Suprapubic skin (tissue), 4 donors: ENCODE measurements around the gene SYN1. TPM values are rescaled to one million over a fixed set of nuclear protein-coding genes. Genes with fewer than 3 reads are reported as not detected.
A peak's percentile ranks its signal among the peaks of the same experiment; 100 is the strongest.

Source experiments
- DNase-seq, 2 donors: peaks; one replicate each; pipeline ENCODE4 v3.0.0-alpha.2; 2019; ENCODE audit warnings: low spot score in 2 of 2
- H3K27ac ChIP-seq: fragments of 200-600 bp; sonication (generic); one replicate; pipeline ENCODE4 v1.5.1; 2019
- H3K27me3 ChIP-seq: fragments of 200-600 bp; sonication (generic); one replicate; pipeline ENCODE4 v1.5.1; 2019
- H3K36me3 ChIP-seq: fragments of 200-600 bp; sonication (generic); one replicate; pipeline ENCODE4 v1.5.1; 2019
- H3K4me1 ChIP-seq: fragments of 200-600 bp; sonication (generic); one replicate; pipeline ENCODE4 v1.5.1; 2019
- H3K4me3 ChIP-seq: fragments of 200-600 bp; sonication (generic); one replicate; pipeline ENCODE4 v1.5.1; 2019; ENCODE audit warnings: mild to moderate bottlenecking
- H3K9me3 ChIP-seq: fragments of 200-600 bp; sonication (generic); one replicate; pipeline ENCODE4 v1.5.1; 2019
- EP300 ChIP-seq: sonication (generic); formaldehyde crosslinking; IDR thresholded peaks from one replicate; pipeline ENCODE4 v1.6.1; 2017; ENCODE audit warnings: antibody characterized with exemption
- POLR2A ChIP-seq, 2 donors: fragments of 450-650 bp; IDR thresholded peaks; one replicate each; pipeline ENCODE4 v1.6.1; 2017; ENCODE audit warnings: antibody characterized with exemption in 2 of 2, mild to moderate bottlenecking in 2 of 2, moderate library complexity in 2 of 2
- POLR2AphosphoS5 ChIP-seq, 3 donors: sonication (generic); formaldehyde crosslinking; IDR thresholded peaks; one replicate each; pipeline ENCODE4 v1.6.1; 2017; ENCODE audit warnings: antibody characterized with exemption in 3 of 3
- WGBS: methylation state at CpG from one replicate; pipeline ENCODE4 v1.1.5; 2018; 5-methylcytosine and 5-hydroxymethylcytosine counted together
- total RNA-seq, 4 donors: library from RNA; depleted of rRNA; stranded (reverse); fragments of >200 nt; gene quantifications; one replicate each; pipeline ENCODE4 v1.1.0, GENCODE V29; 2016
- TF ChIP-seq, protein P1 (sequence below), 2 donors: fragments of 200-600 bp in 1 of 2; fragments of 450-650 bp in 1 of 2; sonication (generic) in 1 of 2; IDR thresholded peaks; one replicate each; pipeline ENCODE4 v1.5.1; 2016 to 2019; ENCODE audit warnings: antibody characterized with exemption in 2 of 2, mild to moderate bottlenecking in 1 of 2, moderate library complexity in 1 of 2

Gene SYN1
- total RNA-seq, 4 donors from 2014 or later, result 0.34 to 2.2 (median 0.89) TPM; not detected in 1

DNA sequence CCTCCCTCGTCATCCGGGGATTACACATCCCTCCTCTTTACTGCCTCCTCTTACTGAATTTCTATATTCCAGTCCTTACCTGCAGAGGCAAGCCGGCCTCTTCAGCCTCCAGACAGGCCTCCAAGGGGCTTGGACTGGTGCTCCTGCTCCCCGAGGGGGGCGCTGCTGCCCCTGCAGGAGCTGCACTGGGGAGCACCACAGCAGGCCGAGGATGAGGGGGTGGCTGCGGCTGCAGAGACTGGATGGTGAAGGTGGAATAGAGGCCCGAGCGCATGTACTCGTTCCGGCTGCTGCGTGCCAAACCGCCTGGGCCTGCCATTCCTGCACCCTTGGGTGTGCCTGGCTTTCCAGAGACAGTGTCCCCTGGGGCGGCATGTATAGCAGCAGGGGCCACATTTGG, 19.2 kb upstream of the SYN1 start:
- Histone ChIP-seq H3K27ac (no peak overlapping the region), H3K9me3 (no peaks in the 10 kb centered on the region), H3K27me3 (no peaks in the 10 kb centered on the region), H3K36me3 (peaks cover 46% of the 10 kb centered on the region), H3K4me3 (no peak overlapping the region), H3K4me1 (no peaks in the 10 kb centered on the region)
- no peak for TF ChIP-seq POLR2AphosphoS5 (IDR thresholded peaks at IDR 0.05)
- peak in 1 of 2 donors; percentile 60 for DNase-seq
- 84% methylated on average over 11 of the region's 14 CpGs for WGBS

GRCh38 chrX:47637546-47638195, 18.0 kb upstream of the SYN1 start:
- peaks cover 46% of the 10 kb centered on the region for H3K36me3 ChIP-seq
- H3K9me3 ChIP-seq, result no peaks in the 10 kb centered on the region
- 79% methylated on average over 17 of the region's 31 CpGs for WGBS
- no peak overlapping the region for H3K27ac ChIP-seq
- no peak for DNase-seq
- H3K4me3 ChIP-seq, result peak overlapping the region; percentile 7
- TF ChIP-seq POLR2AphosphoS5 (IDR thresholded peaks at IDR 0.05), result no peak
- no peaks in the 10 kb centered on the region for H3K4me1 ChIP-seq
- H3K27me3 ChIP-seq, result no peaks in the 10 kb centered on the region

- DNase-seq, result no peak
- peaks cover 39% of the 10 kb centered on the region for H3K36me3 ChIP-seq
- no peaks in the 10 kb centered on the region for H3K9me3 ChIP-seq
- no peak overlapping the region for H3K4me3 ChIP-seq
- no peak for TF ChIP-seq POLR2AphosphoS5 (IDR thresholded peaks at IDR 0.05)
- TF ChIP-seq, protein P1, sequence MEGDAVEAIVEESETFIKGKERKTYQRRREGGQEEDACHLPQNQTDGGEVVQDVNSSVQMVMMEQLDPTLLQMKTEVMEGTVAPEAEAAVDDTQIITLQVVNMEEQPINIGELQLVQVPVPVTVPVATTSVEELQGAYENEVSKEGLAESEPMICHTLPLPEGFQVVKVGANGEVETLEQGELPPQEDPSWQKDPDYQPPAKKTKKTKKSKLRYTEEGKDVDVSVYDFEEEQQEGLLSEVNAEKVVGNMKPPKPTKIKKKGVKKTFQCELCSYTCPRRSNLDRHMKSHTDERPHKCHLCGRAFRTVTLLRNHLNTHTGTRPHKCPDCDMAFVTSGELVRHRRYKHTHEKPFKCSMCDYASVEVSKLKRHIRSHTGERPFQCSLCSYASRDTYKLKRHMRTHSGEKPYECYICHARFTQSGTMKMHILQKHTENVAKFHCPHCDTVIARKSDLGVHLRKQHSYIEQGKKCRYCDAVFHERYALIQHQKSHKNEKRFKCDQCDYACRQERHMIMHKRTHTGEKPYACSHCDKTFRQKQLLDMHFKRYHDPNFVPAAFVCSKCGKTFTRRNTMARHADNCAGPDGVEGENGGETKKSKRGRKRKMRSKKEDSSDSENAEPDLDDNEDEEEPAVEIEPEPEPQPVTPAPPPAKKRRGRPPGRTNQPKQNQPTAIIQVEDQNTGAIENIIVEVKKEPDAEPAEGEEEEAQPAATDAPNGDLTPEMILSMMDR (IDR thresholded peaks at IDR 0.05), result no peak
- no peak for TF ChIP-seq EP300
- no peak for TF ChIP-seq POLR2A (IDR thresholded peaks at IDR 0.05)
- no peaks in the 10 kb centered on the region for H3K4me1 ChIP-seq
- H3K27ac ChIP-seq, result no peak overlapping the region
- no peaks in the 10 kb centered on the region for H3K27me3 ChIP-seq
- 84% methylated on average over 16 of the region's 16 CpGs for WGBS
These were observed 15.4 kb upstream of the SYN1 start for GRCh38 chrX:47634871-47635575.

GRCh38 chrX:47633689-47634590, 14.3 kb upstream of the SYN1 start:
- Histone ChIP-seq H3K27me3 (no peaks in the 10 kb centered on the region), H3K4me3 (no peak overlapping the region), H3K9me3 (no peaks in the 10 kb centered on the region), H3K36me3 (peaks cover 28% of the 10 kb centered on the region), H3K27ac (no peak overlapping the region), H3K4me1 (no peaks in the 10 kb centered on the region)
- TF ChIP-seq, protein P1 (IDR thresholded peaks at IDR 0.05), result no peak
- TF ChIP-seq POLR2AphosphoS5 (IDR thresholded peaks at IDR 0.05) (no peak), POLR2A (IDR thresholded peaks at IDR 0.05) (no peak), EP300 (no peak)
- no peak for DNase-seq
- WGBS, result 74% methylated on average over 14 of the region's 14 CpGs

DNA sequence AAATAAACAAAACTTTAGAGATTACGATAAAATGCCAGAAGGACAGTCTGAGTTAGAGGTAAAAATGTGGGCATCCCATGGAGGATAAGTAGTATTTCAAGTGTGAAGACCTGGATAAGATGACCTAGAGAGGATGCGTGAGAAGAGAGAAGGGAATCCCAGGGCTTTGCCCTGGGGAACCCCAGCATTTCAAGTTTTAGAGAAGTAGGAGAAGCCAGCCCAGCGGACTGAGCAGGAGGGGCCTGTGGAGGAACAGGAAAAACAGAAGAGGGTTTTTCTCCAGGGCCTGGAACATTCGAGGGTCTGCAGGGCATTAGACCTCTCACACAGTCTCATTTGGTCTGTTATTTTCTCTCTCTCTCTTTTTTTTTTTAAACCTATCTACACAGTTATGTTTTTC, 13.0 kb upstream of the SYN1 start:
- no peak for DNase-seq
- no peaks in the 10 kb centered on the region for H3K9me3 ChIP-seq
- H3K4me1 ChIP-seq, result no peaks in the 10 kb centered on the region
- no peaks in the 10 kb centered on the region for H3K27me3 ChIP-seq
- peaks cover 17% of the 10 kb centered on the region for H3K36me3 ChIP-seq
- no peak overlapping the region for H3K4me3 ChIP-seq
- no peak overlapping the region for H3K27ac ChIP-seq
- WGBS, result 71% methylated on average over 4 of the region's 4 CpGs
- no peak for TF ChIP-seq POLR2A (IDR thresholded peaks at IDR 0.05)
- no peak for TF ChIP-seq POLR2AphosphoS5 (IDR thresholded peaks at IDR 0.05)
- no peak for TF ChIP-seq EP300
- TF ChIP-seq, protein P1 (IDR thresholded peaks at IDR 0.05), result no peak

DNA sequence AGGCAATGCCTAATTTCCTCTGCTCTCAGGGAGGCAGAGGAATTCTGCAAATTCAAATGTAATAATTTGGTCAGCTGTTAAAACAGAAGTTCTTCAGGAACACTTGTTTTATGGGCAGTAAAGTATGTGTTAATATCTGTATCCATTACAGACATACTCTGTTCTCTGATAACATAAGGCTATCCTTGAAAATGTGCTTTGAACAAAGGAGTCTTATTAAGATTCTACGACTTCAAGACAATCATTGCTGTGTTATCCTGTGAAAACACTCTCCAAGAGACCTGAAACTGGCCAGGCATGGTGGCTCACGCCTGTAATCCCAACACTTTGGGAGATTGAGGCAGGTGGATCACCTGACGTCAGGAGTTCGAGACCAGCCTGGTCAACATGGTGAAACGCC, 12.0 kb upstream of the SYN1 start:
- H3K4me1 ChIP-seq, result no peaks in the 10 kb centered on the region
- no peak for TF ChIP-seq POLR2A (IDR thresholded peaks at IDR 0.05)
- TF ChIP-seq EP300, result no peak
- TF ChIP-seq, protein P1 (IDR thresholded peaks at IDR 0.05), result no peak
- TF ChIP-seq POLR2AphosphoS5 (IDR thresholded peaks at IDR 0.05), result no peak
- 84% methylated on average over 5 of the region's 5 CpGs for WGBS
- no peak for DNase-seq
- peaks cover 7% of the 10 kb centered on the region for H3K36me3 ChIP-seq
- H3K27ac ChIP-seq, result no peak overlapping the region
- H3K27me3 ChIP-seq, result no peaks in the 10 kb centered on the region
- no peaks in the 10 kb centered on the region for H3K9me3 ChIP-seq
- no peak overlapping the region for H3K4me3 ChIP-seq
